Neural cell (in vitro differentiated cells): ENCODE measurements around the gene CFAP20DC.

Source experiments
- EP300 ChIP-seq: fragments of 450-650 bp; conservative IDR thresholded peaks from 2 replicates; pipeline ENCODE4 v1.6.1; 2014; ENCODE audit warnings: antibody characterized with exemption, mild to moderate bottlenecking, moderate library complexity; ENCODE audit not compliant: poor library complexity, severe bottlenecking
- EZH2 ChIP-seq: fragments of 200-600, 300-800 bp; shearing (Covaris generic), sonication (generic); IDR thresholded peaks from 2 replicates; pipeline ENCODE4 v1.6.1; 2014; ENCODE audit warnings: antibody characterized with exemption, low read length, borderline replicate concordance, mild to moderate bottlenecking; ENCODE audit not compliant: insufficient read depth, poor library complexity, severe bottlenecking
- MXI1 ChIP-seq: fragments of 450-650 bp; conservative IDR thresholded peaks from 2 replicates; pipeline ENCODE4 v1.6.1; 2014; ENCODE audit warnings: antibody characterized with exemption, mild to moderate bottlenecking; ENCODE audit not compliant: poor library complexity, severe bottlenecking
- POLR2AphosphoS5 ChIP-seq: IDR thresholded peaks from 2 replicates; pipeline ENCODE4 v1.6.1; 2012
- TF ChIP-seq, protein P1 (sequence below): fragments of 450-650 bp; IDR thresholded peaks from 2 replicates; pipeline ENCODE4 v1.5.1; 2014; ENCODE audit warnings: antibody characterized with exemption, mild to moderate bottlenecking, moderate library complexity; ENCODE audit not compliant: poor library complexity, severe bottlenecking
- TF ChIP-seq, protein P2 (sequence below): IDR thresholded peaks from 2 replicates; pipeline ENCODE4 v1.6.1; 2012; ENCODE audit warnings: borderline replicate concordance

- TF ChIP-seq EP300 (no peak), POLR2AphosphoS5 (no peak), EZH2 (no peak), MXI1 (no peak)
- TF ChIP-seq, protein P1, sequence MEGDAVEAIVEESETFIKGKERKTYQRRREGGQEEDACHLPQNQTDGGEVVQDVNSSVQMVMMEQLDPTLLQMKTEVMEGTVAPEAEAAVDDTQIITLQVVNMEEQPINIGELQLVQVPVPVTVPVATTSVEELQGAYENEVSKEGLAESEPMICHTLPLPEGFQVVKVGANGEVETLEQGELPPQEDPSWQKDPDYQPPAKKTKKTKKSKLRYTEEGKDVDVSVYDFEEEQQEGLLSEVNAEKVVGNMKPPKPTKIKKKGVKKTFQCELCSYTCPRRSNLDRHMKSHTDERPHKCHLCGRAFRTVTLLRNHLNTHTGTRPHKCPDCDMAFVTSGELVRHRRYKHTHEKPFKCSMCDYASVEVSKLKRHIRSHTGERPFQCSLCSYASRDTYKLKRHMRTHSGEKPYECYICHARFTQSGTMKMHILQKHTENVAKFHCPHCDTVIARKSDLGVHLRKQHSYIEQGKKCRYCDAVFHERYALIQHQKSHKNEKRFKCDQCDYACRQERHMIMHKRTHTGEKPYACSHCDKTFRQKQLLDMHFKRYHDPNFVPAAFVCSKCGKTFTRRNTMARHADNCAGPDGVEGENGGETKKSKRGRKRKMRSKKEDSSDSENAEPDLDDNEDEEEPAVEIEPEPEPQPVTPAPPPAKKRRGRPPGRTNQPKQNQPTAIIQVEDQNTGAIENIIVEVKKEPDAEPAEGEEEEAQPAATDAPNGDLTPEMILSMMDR = no peak
- TF ChIP-seq, protein P2, sequence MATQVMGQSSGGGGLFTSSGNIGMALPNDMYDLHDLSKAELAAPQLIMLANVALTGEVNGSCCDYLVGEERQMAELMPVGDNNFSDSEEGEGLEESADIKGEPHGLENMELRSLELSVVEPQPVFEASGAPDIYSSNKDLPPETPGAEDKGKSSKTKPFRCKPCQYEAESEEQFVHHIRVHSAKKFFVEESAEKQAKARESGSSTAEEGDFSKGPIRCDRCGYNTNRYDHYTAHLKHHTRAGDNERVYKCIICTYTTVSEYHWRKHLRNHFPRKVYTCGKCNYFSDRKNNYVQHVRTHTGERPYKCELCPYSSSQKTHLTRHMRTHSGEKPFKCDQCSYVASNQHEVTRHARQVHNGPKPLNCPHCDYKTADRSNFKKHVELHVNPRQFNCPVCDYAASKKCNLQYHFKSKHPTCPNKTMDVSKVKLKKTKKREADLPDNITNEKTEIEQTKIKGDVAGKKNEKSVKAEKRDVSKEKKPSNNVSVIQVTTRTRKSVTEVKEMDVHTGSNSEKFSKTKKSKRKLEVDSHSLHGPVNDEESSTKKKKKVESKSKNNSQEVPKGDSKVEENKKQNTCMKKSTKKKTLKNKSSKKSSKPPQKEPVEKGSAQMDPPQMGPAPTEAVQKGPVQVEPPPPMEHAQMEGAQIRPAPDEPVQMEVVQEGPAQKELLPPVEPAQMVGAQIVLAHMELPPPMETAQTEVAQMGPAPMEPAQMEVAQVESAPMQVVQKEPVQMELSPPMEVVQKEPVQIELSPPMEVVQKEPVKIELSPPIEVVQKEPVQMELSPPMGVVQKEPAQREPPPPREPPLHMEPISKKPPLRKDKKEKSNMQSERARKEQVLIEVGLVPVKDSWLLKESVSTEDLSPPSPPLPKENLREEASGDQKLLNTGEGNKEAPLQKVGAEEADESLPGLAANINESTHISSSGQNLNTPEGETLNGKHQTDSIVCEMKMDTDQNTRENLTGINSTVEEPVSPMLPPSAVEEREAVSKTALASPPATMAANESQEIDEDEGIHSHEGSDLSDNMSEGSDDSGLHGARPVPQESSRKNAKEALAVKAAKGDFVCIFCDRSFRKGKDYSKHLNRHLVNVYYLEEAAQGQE = no peak
These were observed 169.6 kb downstream of the CFAP20DC start for GRCh38 chr3:58880182-58880581.
